Subcutaneous abdominal adipose tissue (tissue), 5 donors: ENCODE data around the gene AHNAK.
A peak's percentile ranks its signal among the peaks of the same experiment; 100 is the strongest.
"Not testable (repeated sequence)": the region's sequence is repeated elsewhere in the genome, so short reads cannot be mapped to it uniquely, and the experiment has no call there.

Source experiments
- H3K27ac ChIP-seq: one replicate; pipeline ENCODE4 v1.7.0; 2013; ENCODE audit warnings: low read depth, mild to moderate bottlenecking, inconsistent platforms, low read length, moderate library complexity
- H3K27me3 ChIP-seq, 5 donors: one replicate each; pipeline ENCODE4 v1.7.0; 2013; ENCODE audit warnings: low read length in 5 of 5, inconsistent platforms in 1 of 5; ENCODE audit not compliant: control insufficient read depth in 5 of 5, insufficient read depth in 4 of 5
- H3K36me3 ChIP-seq, 5 donors: one replicate each; pipeline ENCODE4 v1.7.0; 2013; ENCODE audit warnings: low read length in 5 of 5; ENCODE audit not compliant: control insufficient read depth in 5 of 5, insufficient read depth in 5 of 5
- H3K4me1 ChIP-seq, 5 donors: one replicate each; pipeline ENCODE4 v1.7.0; 2013; ENCODE audit warnings: low read length in 5 of 5, mild to moderate bottlenecking in 3 of 5, moderate library complexity in 1 of 5; ENCODE audit not compliant: control insufficient read depth in 5 of 5, insufficient read depth in 5 of 5
- H3K4me3 ChIP-seq, 5 donors: one replicate each; pipeline ENCODE4 v1.7.0; 2013; ENCODE audit warnings: low read length in 5 of 5, low read depth in 1 of 5
- H3K9ac ChIP-seq, 5 donors: one replicate each; pipeline ENCODE4 v1.7.0; 2013; ENCODE audit warnings: low read length in 5 of 5, mild to moderate bottlenecking in 4 of 5, moderate library complexity in 3 of 5
- H3K9me3 ChIP-seq, 5 donors: one replicate each; pipeline ENCODE4 v1.7.0; 2013; ENCODE audit warnings: low read length in 5 of 5; ENCODE audit not compliant: control insufficient read depth in 5 of 5
- donor health status: healthy.
- donor health status: healthy.
- donor health status: healthy.
- donor health status: healthy.
- donor health status: healthy.

AHNAK gene

DNA sequence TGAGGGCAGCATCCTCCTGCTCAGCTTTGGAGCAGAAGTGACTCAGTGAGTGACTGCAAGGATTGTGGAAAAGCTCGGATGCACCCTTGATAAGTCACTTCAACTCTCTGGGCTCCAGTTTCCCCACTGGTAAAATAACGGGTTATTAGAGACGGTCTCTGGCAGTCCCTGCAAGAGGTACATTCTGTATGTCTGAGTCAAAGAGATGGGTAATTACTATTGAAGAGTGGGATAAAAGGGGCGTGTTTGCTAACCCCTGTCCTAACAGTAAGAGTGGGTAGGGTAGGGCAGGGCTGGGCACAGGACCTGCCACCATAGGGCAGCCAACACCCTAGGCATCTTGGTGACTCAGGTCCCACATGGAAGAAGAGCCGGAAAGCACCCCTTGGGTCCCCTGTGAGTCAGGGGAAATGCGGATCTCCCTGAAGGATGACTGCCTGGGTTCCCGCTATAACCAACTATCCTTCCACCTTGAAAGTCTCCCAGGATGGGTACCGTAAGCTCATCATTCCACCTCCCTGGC is 7.3 kb upstream of the AHNAK start:
- Histone ChIP-seq H3K36me3 (peaks cover 0 to 8% (median 4%) of the 10 kb centered on the region in 5 donors), H3K9ac (peak overlapping the region; percentile 33 to 91 (median 82)), H3K4me1 (peaks cover 29 to 85% (median 66%) of the 10 kb centered on the region in 5 donors), H3K4me3 (peak overlapping the region; percentile 39 to 72 (median 48)), H3K27ac (peak overlapping the region; percentile 99), H3K9me3 (no peaks in the 10 kb centered on the region), H3K27me3 (no peaks in the 10 kb centered on the region)

- H3K27me3 ChIP-seq: no peaks in the 10 kb centered on the region
- peak overlapping the region; percentile 99 for H3K27ac ChIP-seq
- H3K36me3 ChIP-seq: peaks cover 0 to 2% (median 0%) of the 10 kb centered on the region in 5 donors
- H3K4me1 ChIP-seq: peaks cover 29 to 91% (median 70%) of the 10 kb centered on the region in 5 donors
- H3K9ac ChIP-seq: peak overlapping the region; percentile 68 to 91 (median 82)
- H3K4me3 ChIP-seq: peak overlapping the region; percentile 23 to 72 (median 50)
- H3K9me3 ChIP-seq: no peaks in the 10 kb centered on the region
Observed at GRCh38 chr11:62553080-62553838, 6.7 kb upstream of the AHNAK start.

DNA sequence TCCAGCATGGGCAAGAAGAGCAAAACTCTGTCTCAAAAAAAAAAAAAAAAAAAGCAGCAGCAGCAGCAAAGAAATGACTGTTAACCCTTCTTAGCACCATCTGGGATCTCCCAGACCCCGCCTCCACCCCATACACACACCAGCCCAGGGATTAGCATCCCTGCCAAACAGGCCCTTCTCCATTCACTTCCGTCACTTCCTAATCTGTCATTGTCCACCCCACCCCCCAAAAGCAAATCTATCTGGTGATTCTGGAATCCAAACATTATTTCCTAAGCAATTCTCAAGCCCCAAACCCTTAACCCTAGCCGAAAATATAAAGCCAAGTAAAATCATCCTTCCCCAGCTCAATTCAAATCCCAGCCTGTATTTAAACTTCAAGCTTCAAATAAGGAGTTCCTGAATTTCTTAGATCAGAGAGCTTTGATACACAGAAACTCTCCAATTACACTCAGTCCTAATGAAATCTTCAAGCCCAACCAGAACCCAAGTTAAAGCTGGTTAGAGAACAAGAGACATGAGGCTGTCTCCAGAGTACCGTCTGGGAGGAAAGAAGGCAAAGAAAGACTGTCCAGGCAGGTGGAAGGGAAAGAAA is 6.0 kb upstream of the AHNAK start:
- Histone ChIP-seq H3K9me3 (no peaks in the 10 kb centered on the region), H3K36me3 (no peaks in the 10 kb centered on the region), H3K9ac (peak overlapping the region; percentile 59 to 91 (median 82)), H3K4me1 (peaks cover 29 to 97% (median 77%) of the 10 kb centered on the region in 5 donors), H3K27ac (peak overlapping the region; percentile 99), H3K4me3 (peak overlapping the region; percentile 23 to 72 (median 50)), H3K27me3 (no peaks in the 10 kb centered on the region)

DNA sequence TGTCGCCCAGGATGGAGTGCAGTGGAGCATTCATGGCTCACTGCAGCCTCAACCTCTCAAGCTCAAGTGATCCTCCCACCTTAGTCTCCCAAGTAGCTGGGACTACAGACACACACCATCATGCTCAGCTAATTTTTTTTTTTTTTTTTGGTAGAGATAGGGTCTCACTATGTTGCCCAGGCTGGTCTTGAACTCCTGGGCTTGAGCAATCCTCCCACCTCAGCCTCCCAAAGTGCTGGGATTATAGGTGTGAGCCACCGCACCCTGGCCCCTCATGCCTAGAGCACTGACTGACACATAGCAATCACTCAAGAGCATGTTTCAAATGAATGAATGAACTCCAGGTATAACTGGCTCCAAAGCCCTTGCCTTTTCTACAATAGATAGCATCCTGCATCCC is 3.9 kb upstream of the AHNAK start:
- Histone ChIP-seq H3K4me1 (peaks cover 15 to 83% (median 66%) of the 10 kb centered on the region in 5 donors), H3K27ac (peak overlapping the region; percentile 99)
- H3K36me3 ChIP-seq, H3K9me3 ChIP-seq, H3K27me3 ChIP-seq, H3K4me3 ChIP-seq, H3K9ac ChIP-seq: not testable (repeated sequence)

DNA sequence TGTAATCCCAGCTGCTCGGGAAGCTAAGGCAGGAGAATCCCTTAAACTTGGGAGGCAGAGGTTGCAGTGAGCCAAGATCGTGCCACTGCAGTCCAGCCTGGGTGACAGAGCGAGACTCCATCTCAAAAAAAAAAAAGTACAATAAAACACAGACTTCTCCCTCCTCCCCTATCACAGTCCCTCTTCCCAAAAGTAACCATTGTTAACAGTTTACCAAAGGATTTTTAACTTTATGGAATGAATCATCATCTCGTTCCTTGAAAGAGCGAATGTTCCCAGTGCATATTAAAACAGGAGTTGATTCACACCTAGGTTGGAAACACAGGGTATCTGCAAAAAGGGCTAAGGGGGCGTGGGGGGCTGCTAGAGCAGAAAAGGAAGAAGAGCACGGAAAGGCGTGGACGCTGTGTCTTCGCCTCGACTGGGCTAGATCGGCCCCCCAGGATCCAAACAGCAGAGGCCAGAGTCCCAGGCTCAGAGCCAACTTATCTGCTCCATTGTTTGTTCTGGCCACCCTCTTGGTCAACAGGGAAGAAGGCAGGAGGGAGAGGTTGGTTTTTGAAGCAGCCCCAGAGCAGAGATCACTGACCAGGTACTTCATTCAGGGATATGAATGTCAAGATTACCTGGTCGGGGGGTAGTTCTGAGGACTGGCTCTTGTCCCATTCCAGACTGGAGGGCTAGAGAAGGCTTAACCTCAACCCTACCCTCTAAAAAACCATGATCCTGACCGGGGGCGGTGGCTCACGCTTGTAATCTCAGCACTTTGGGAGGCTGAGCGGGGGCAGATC is 2.1 kb upstream of the AHNAK start:
- Histone ChIP-seq H3K4me3 (no peak overlapping the region), H3K27me3 (no peaks in the 10 kb centered on the region), H3K9me3 (no peaks in the 10 kb centered on the region), H3K27ac (no peak overlapping the region), H3K36me3 (no peaks in the 10 kb centered on the region), H3K4me1 (peaks cover 9 to 83% (median 58%) of the 10 kb centered on the region in 5 donors), H3K9ac (no peak overlapping the region)

- H3K36me3 ChIP-seq: no peaks in the 10 kb centered on the region
- peak overlapping the region; percentile 100 for H3K27ac ChIP-seq
Observed at GRCh38 chr11:62547691-62548281, 1.2 kb upstream of the AHNAK start.

DNA sequence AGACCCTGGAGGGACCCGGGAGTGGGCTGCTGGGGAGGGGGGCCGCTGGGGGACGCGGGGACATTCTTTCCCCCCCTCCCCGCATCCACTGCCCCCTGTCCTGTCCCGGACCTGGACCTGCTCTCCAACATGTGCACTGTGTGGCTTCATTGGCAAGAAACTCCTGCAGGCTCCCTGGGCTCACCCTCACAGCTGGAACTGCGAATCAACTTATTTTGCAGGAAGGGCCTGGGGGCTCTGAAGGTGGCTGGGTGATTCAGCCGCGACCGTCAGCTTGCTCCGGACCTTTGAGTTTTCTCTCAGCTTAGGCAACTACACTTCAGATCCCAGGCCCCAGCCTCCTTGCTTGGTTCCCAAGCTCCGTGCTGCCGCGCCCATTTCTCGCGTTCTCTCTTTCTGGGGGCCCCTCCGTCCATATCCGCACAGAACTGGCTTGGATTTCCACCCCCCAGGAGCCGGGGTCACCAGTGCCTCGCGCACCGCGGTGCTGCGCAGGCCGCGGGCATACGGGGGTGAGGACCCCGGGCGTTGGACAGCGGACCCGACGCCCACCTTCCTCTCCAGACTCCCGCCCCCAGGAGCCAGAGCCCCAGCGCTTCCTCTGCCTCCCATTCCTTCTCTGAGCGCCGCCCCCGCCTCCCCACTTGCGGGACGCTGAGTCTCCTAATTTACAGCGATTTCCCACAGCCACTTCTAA is 471 bp upstream of the AHNAK start:
- Histone ChIP-seq H3K9ac (peak overlapping the region; percentile 56 to 84 (median 75)), H3K9me3 (no peaks in the 10 kb centered on the region), H3K36me3 (peaks cover 0 to 3% (median 0%) of the 10 kb centered on the region in 5 donors), H3K4me1 (peaks cover 7 to 83% (median 58%) of the 10 kb centered on the region in 5 donors), H3K4me3 (peak overlapping the region; percentile 72 to 100 (median 93)), H3K27me3 (no peaks in the 10 kb centered on the region), H3K27ac (peak overlapping the region; percentile 100)

More at GRCh38 chr11:62547691-62548281, 1.2 kb upstream of the AHNAK start:
- H3K4me1 ChIP-seq: peaks cover 5 to 83% (median 58%) of the 10 kb centered on the region in 5 donors
- H3K9ac ChIP-seq: peak overlapping the region; percentile 38 to 84 (median 54)
- H3K9me3 ChIP-seq: no peaks in the 10 kb centered on the region
- no peaks in the 10 kb centered on the region for H3K27me3 ChIP-seq
- H3K4me3 ChIP-seq: peak overlapping the region; percentile 66 to 100 (median 85)

- peaks cover 15 to 83% (median 61%) of the 10 kb centered on the region in 5 donors for H3K4me1 ChIP-seq
- H3K9me3 ChIP-seq: no peaks in the 10 kb centered on the region
Observed at GRCh38 chr11:62545437-62546243, 966 bp downstream of the AHNAK start.

More at GRCh38 chr11:62545437-62546243, 966 bp downstream of the AHNAK start:
- Histone ChIP-seq H3K27ac (peak overlapping the region; percentile 100), H3K4me3 (peak overlapping the region; percentile 93 to 100 (median 97)), H3K36me3 (peaks cover 0 to 5% (median 3%) of the 10 kb centered on the region in 5 donors), H3K27me3 (no peaks in the 10 kb centered on the region), H3K9ac (peak overlapping the region; percentile 98 to 99 (median 99))
